Right atrium auricular region (tissue), 2 donors: ENCODE measurements around the gene CHST14. TPM values are rescaled to one million over a fixed set of nuclear protein-coding genes. Genes with fewer than 3 reads are reported as not detected.

Experiments
- DNase-seq: peaks from one replicate; pipeline ENCODE4 v3.0.0-alpha.2; 2019; ENCODE audit warnings: low spot score
- H3K27ac ChIP-seq, 2 donors: fragments of 200-600 bp; sonication (generic); 1 replicate in 1 of 2; 2 replicates in 1 of 2; pipeline ENCODE4 v1.5.1; 2016 to 2019
- H3K27me3 ChIP-seq, 2 donors: fragments of 200-600 bp; sonication (generic); one replicate each; pipeline versions ENCODE4 v1.5.1 to v1.6.0; 2017 to 2019
- H3K36me3 ChIP-seq: fragments of 200-600 bp; sonication (generic); one replicate; pipeline ENCODE4 v1.5.1; 2016
- H3K4me1 ChIP-seq, 2 donors: fragments of 200-600 bp; sonication (generic); one replicate each; pipeline versions ENCODE4 v1.5.1 to v1.6.0; 2017 to 2019
- H3K4me3 ChIP-seq, 2 donors: fragments of 200-600 bp; sonication (generic); 1 replicate in 1 of 2; 2 replicates in 1 of 2; pipeline ENCODE4 v1.5.1; 2017 to 2019; ENCODE audit warnings: mild to moderate bottlenecking in 1 of 2, moderate library complexity in 1 of 2
- H3K9me3 ChIP-seq, 2 donors: fragments of 200-600 bp; sonication (generic); one replicate each; pipeline ENCODE4 v1.5.1; 2019
- CTCF ChIP-seq, 2 donors: fragments of 200-600 bp; sonication (generic); IDR thresholded peaks; one replicate each; pipeline ENCODE4 v1.5.1; 2019; ENCODE audit warnings: antibody characterized with exemption in 2 of 2
- total RNA-seq, 2 donors: library from RNA; depleted of rRNA; stranded (reverse); fragments of >200 nt; gene quantifications; one replicate each; pipeline ENCODE4 v1.1.0, GENCODE V29; 2016

The CHST14 gene
- total RNA-seq, 2 donors from 2014 or later, result 13.2 to 14.2 TPM

- Histone ChIP-seq H3K4me3 (peak overlapping the region; percentile 93 to 95), H3K36me3 (no peaks in the 10 kb centered on the region), H3K27ac (peak overlapping the region; percentile 75 to 85), H3K27me3 (no peaks in the 10 kb centered on the region), H3K9me3 (no peaks in the 10 kb centered on the region), H3K4me1 (peaks cover 0 to 69% of the 10 kb centered on the region in 2 donors)
- TF ChIP-seq CTCF (IDR thresholded peaks at IDR 0.05), result no peak
- DNase-seq, result no peak
Observed at GRCh38 chr15:40439960-40440742, 30.6 kb upstream of the CHST14 start.

GRCh38 chr15:40440743-40441564 lies 29.8 kb upstream of the CHST14 start, which contains the start of gene BAHD1:
TSS of gene BAHD1 (plus strand) at chr15:40440953. CDS start at chr15:40458465, 17,512 bp downstream.
- Histone ChIP-seq H3K9me3 (no peaks in the 10 kb centered on the region), H3K36me3 (no peaks in the 10 kb centered on the region), H3K27ac (peak within 1 kb of the TSS; percentile 86 to 87), H3K27me3 (no peaks in the 10 kb centered on the region), H3K4me3 (peak within 1 kb of the TSS; percentile 93 to 95), H3K4me1 (peaks cover 0 to 73% of the 10 kb centered on the region in 2 donors)
- no peak for TF ChIP-seq CTCF (IDR thresholded peaks at IDR 0.05)
- peak; percentile 97 for DNase-seq

DNA sequence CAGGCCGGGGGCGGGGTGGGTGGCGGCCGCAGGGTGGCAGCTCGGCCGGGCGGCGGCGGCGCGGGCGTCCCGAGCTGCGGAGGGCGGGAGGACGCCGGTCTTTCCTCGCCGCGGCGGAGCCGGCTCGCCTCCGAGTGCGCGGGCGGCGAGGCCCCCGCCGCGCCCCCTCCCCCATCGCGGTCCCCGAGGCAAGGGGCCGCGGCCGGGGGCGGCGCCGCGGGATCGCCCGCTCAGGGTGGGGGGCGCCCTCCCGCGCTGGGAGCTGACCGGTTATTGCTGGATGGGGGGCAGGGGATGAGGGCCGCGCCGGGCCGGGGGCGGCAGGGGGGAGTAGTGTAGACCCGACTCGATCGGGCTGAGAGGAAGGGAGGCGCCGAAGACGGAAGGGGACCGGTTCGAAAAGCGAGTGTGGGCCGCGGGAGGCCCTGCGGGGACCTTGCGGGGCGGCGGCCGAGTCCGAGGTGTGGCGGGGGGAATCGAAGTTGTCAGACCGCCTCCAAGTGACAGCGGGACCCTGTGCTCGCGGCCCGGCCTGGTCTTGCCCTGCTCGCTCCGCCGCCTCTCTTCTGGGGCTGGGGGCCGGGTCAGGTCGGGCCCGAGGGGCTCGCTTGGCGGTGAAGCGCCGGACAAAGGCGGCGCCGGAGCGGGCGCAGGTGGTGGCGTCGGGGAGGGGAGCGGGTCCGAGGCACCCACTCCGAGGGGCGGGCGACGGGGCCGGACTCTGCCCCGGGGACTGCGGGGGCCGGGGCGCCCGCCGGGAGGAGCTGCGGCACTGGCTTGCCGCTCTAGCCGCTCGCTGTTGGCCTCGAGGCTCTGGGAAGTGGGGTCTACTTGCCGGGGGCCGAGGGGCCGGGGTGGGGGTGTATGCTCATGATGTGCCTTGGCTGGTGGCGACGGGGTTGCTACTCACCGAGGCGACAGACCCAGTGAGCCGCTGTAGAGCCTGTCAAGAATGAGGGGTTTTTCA lies 28.9 kb upstream of the CHST14 start:
- Histone ChIP-seq H3K9me3 (no peaks in the 10 kb centered on the region), H3K36me3 (no peaks in the 10 kb centered on the region), H3K4me3 (peak overlapping the region; percentile 93 to 95), H3K4me1 (peaks cover 0 to 67% of the 10 kb centered on the region in 2 donors), H3K27me3 (no peaks in the 10 kb centered on the region), H3K27ac (peak overlapping the region; percentile 86 to 87)
- no peak for DNase-seq
- peak in 1 of 2 donors; percentile 64 for TF ChIP-seq CTCF (IDR thresholded peaks at IDR 0.05)

DNA sequence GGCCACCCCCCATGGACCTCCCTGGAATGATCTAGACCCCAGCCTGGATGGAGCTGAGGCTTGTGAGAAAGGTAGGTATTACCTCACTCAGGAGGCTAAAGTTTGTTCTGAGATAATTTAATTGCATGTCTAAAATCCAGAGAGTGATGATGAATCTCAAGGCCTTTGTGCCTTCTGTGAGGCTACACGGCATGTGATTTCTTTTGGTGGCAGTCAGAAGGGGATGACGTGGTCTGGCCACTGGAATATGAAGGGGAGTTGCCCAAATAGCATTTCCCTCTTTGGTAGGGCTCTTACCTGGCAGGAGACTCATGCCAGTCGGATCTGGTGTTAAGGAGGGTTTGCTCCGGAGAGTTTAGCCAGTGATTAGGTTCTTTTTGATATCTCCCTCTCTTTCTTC lies 27.5 kb upstream of the CHST14 start:
- no peak for TF ChIP-seq CTCF (IDR thresholded peaks at IDR 0.05)
- DNase-seq, result no peak
- H3K27me3 ChIP-seq, result no peaks in the 10 kb centered on the region
- H3K9me3 ChIP-seq, result no peaks in the 10 kb centered on the region
- H3K4me3 ChIP-seq, result no peak overlapping the region
- peaks cover 0 to 59% of the 10 kb centered on the region in 2 donors for H3K4me1 ChIP-seq
- H3K36me3 ChIP-seq, result no peaks in the 10 kb centered on the region
- no peak overlapping the region for H3K27ac ChIP-seq

GRCh38 chr15:40443846-40444245 lies 26.9 kb upstream of the CHST14 start:
- DNase-seq, result no peak
- H3K27ac ChIP-seq, result no peak overlapping the region

More at GRCh38 chr15:40443846-40444245, 26.9 kb upstream of the CHST14 start:
- H3K36me3 ChIP-seq, result no peaks in the 10 kb centered on the region
- H3K27me3 ChIP-seq, result no peaks in the 10 kb centered on the region
- no peak overlapping the region for H3K4me3 ChIP-seq
- no peak for TF ChIP-seq CTCF (IDR thresholded peaks at IDR 0.05)
- no peaks in the 10 kb centered on the region for H3K9me3 ChIP-seq
- H3K4me1 ChIP-seq, result peaks cover 0 to 55% of the 10 kb centered on the region in 2 donors
